Activated CD4-positive, CD25-positive, alpha-beta regulatory T cell (primary cell): ENCODE data around the gene ARHGEF17.
"Not testable (repeated sequence)": the region's sequence is repeated elsewhere in the genome, so short reads cannot be mapped to it uniquely, and the experiment has no call there.

Experiments used
- DNase-seq, 4 experiments: peaks; one replicate each; lab custom pipeline; 2025; lab: John Stamatoyannopoulos, UW

The ARHGEF17 gene

GRCh38 chr11:73308003-73308960 is at the start of gene ARHGEF17:
Gene ARHGEF17 (plus strand): TSS chr11:73308276. CDS start chr11:73308639, 363 bp downstream.
- no peak for DNase-seq

GRCh38 chr11:73259406-73260126 is 48.5 kb upstream of the ARHGEF17 start:
- DNase-seq: no peak

- DNase-seq: no peak
These were observed 48.0 kb upstream of the ARHGEF17 start for GRCh38 chr11:73260127-73260457.

- DNase-seq: no peak
These were observed 45.1 kb upstream of the ARHGEF17 start for GRCh38 chr11:73262851-73263495.

GRCh38 chr11:73263640-73264039 is 44.4 kb upstream of the ARHGEF17 start:
- DNase-seq: no peak

GRCh38 chr11:73265278-73265810 is 42.7 kb upstream of the ARHGEF17 start:
- DNase-seq: no peak

GRCh38 chr11:73265853-73266645 is 42.0 kb upstream of the ARHGEF17 start:
- no peak for DNase-seq

GRCh38 chr11:73266646-73267020 is 41.4 kb upstream of the ARHGEF17 start:
- no peak for DNase-seq

GRCh38 chr11:73267122-73267846 is 40.8 kb upstream of the ARHGEF17 start:
- DNase-seq: no peak

- no peak for DNase-seq
These were observed 40.1 kb upstream of the ARHGEF17 start for GRCh38 chr11:73267906-73268540.

GRCh38 chr11:73268671-73269271 is 39.3 kb upstream of the ARHGEF17 start:
- no peak for DNase-seq

GRCh38 chr11:73269459-73270015 is 38.5 kb upstream of the ARHGEF17 start:
- no peak for DNase-seq

GRCh38 chr11:73270016-73270854 is 37.8 kb upstream of the ARHGEF17 start:
- no peak for DNase-seq

- no peak for DNase-seq
These were observed 37.1 kb upstream of the ARHGEF17 start for GRCh38 chr11:73270855-73271477.

GRCh38 chr11:73271478-73271865 is 36.6 kb upstream of the ARHGEF17 start:
- DNase-seq: not testable (repeated sequence)

GRCh38 chr11:73271936-73272679 is 36.0 kb upstream of the ARHGEF17 start, which contains the start of gene P2RY6:
Gene P2RY6 (plus strand): TSS chr11:73272338. CDS start chr11:73296519, 24,181 bp downstream.
- DNase-seq: no peak

- no peak for DNase-seq
These were observed 35.4 kb upstream of the ARHGEF17 start for GRCh38 chr11:73272680-73273038.
